Measurements from ENCODE around the gene MAPK8.

Gene MAPK8

DNA sequence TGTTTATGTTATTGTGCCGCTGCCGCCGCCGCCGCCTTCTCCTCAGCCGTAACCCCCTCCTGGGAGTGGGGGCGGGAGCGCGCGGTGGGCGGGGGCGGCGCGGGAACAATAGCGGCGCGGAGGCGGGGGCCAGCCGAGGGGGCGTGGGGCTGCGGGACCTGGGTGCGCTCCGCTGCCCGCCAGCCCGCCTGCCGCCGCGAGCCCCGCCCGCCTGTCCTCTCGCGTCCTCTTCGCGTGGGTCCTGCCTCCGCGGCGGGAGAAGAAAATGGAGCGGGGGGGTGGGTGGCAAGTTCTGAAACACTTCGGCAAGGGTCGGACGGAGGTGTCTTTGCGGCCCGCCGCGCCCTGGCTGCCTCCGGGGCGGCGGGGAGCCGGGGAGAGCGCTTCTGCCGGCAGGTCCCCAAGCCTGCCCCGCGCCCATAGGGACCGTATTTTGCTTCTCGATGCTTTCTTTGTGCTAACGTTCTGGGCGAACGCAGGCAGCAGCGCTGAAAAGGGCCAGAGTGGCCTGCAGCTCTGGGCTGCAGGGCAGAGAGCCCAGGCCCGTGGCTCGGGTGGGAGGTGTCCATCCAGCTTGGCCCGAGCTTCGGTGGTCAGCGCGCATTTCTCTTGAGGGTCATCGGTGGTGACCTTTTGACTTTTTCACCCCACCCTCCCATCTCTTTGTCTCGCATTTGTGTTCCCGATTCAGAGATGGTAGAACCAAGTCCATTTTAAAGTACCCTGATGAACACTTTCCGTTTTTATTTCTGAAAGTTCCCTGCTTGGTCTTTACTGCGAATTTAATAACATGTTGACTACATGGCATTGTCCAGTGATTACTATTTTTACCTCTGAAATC, 613 bp downstream of the MAPK8 start:
- peak overlapping the region; percentile 85 for H3K27ac Mint-ChIP-seq
- no peaks in the 10 kb centered on the region for H3K9me3 Mint-ChIP-seq
- H3K4me1 Mint-ChIP-seq (ENCODE audit: low read depth): peaks cover 49% of the 10 kb centered on the region
- H3K4me3 Mint-ChIP-seq: peak overlapping the region; percentile 87
- H3K36me3 Mint-ChIP-seq (ENCODE audit: low read depth): no peaks in the 10 kb centered on the region
- no peaks in the 10 kb centered on the region for H3K27me3 Mint-ChIP-seq

DNA sequence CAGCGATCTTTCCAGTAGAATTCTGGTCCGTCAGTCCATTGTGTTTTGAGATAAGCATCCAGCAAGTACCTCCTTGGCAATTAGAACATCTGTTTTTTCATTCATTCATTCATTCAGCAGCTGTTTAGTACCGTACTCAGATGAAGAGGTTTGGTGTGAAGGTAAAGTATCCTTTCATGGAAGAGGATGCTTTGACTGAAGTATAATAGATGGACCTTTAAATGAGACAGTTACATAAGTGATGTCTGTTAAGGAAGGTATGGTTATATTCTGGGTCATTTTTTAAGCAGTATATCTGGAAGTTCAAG, 1.2 kb downstream of the MAPK8 start:
- Mint-ChIP-seq H3K9me3 (no peaks in the 10 kb centered on the region), H3K4me1 (ENCODE audit: low read depth) (peaks cover 53% of the 10 kb centered on the region), H3K27ac (peak overlapping the region; percentile 85), H3K27me3 (no peaks in the 10 kb centered on the region), H3K36me3 (ENCODE audit: low read depth) (no peaks in the 10 kb centered on the region), H3K4me3 (peak overlapping the region; percentile 87)

- Mint-ChIP-seq H3K4me3 (peak overlapping the region; percentile 40), H3K27ac (peak overlapping the region; percentile 81), H3K9me3 (no peaks in the 10 kb centered on the region), H3K36me3 (ENCODE audit: low read depth) (no peaks in the 10 kb centered on the region), H3K27me3 (no peaks in the 10 kb centered on the region), H3K4me1 (ENCODE audit: low read depth) (peaks cover 67% of the 10 kb centered on the region)
Observed at GRCh38 chr10:48309711-48310226, 3.3 kb downstream of the MAPK8 start.

GRCh38 chr10:48314107-48314506, 7.6 kb downstream of the MAPK8 start:
- Mint-ChIP-seq H3K4me3 (no peak overlapping the region), H3K4me1 (ENCODE audit: low read depth) (peaks cover 54% of the 10 kb centered on the region), H3K27ac (no peak overlapping the region), H3K36me3 (ENCODE audit: low read depth) (no peaks in the 10 kb centered on the region), H3K27me3 (no peaks in the 10 kb centered on the region), H3K9me3 (no peaks in the 10 kb centered on the region)

DNA sequence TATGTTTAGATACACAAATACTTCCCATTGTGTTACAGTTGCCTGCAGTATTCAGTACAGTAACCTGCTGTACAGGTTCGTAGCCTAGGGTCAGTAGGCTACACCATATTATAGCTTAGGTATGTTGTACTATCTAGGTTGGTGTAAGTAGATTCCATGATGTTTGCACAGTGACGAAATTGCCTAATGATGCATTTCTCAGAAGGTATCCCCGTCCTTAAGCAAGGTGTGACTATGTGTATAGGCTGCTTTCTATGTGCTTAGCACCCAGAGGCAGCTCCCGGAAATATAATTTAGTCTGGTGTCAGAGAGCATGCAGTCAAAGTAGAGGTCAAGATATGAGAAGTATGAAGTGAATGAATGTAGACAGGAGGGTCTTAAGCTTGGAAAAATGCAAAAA, 9.8 kb downstream of the MAPK8 start:
- Mint-ChIP-seq H3K27me3 (no peaks in the 10 kb centered on the region), H3K4me3 (no peak overlapping the region), H3K36me3 (ENCODE audit: low read depth) (peaks cover 5% of the 10 kb centered on the region), H3K27ac (no peak overlapping the region), H3K9me3 (no peaks in the 10 kb centered on the region), H3K4me1 (ENCODE audit: low read depth) (peaks cover 33% of the 10 kb centered on the region)

DNA sequence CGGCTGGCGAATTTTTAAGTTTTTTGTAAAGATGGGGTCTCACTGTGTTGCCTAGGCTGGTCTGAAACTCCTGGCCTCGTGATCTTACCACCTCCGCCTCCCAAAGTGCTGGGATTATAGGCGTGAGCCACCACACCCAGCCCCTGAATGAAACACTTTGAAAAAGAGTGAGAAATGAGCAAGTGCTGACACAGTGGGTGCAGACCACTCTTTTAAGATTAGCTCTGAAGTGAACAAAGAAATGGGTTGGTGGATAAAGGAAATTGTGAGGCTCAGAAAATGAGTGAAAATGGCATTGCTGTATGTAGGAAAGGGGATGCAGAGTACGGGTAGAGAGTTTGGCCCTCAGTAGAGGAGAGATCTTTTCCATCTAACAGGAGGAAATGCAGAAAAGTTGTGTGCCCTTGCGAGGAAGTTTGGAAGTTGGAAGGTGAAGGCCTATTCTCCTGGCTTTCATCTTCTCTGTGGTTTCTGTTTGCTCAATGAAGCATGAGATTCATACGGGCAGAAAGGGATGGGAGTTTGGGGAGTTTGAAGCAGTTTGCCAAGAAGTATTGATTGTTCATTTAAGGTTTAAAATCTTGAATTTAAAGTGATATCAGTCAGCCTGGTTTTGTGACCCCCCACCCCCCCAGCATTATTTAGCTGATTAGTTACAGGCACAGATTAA, 11.0 kb downstream of the MAPK8 start:
- Mint-ChIP-seq H3K27ac (no peak overlapping the region), H3K4me3 (no peak overlapping the region), H3K36me3 (ENCODE audit: low read depth) (peaks cover 10% of the 10 kb centered on the region), H3K4me1 (ENCODE audit: low read depth) (peaks cover 21% of the 10 kb centered on the region), H3K9me3 (no peaks in the 10 kb centered on the region), H3K27me3 (no peaks in the 10 kb centered on the region)

- H3K9me3 Mint-ChIP-seq: no peaks in the 10 kb centered on the region
- H3K27ac Mint-ChIP-seq: no peak overlapping the region
Observed at GRCh38 chr10:48322017-48322416, 15.5 kb downstream of the MAPK8 start.

DNA sequence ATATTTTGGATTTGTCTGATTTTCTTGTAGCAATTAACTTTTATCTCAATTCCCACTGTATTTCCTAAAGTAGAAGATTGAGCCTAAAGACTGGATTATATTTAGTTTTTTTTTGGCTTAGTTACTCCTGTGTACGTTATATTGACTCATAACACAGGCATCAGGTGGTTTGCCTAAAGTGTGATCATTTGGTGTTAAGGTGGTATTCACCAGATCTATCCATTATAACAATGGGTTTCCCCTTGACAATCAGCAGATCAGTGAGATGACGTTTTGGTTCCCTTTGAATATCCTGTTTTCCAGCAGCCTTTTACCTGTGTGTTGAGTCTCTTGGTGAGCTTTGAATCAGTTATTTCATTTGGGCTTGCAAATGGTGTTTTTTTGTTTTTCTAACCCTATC, 18.1 kb downstream of the MAPK8 start:
- H3K36me3 Mint-ChIP-seq (ENCODE audit: low read depth): peaks cover 25% of the 10 kb centered on the region
- no peaks in the 10 kb centered on the region for H3K9me3 Mint-ChIP-seq
- no peak overlapping the region for H3K4me3 Mint-ChIP-seq
- H3K27ac Mint-ChIP-seq: peak overlapping the region; percentile 69
- H3K27me3 Mint-ChIP-seq: no peaks in the 10 kb centered on the region
- peaks cover 38% of the 10 kb centered on the region for H3K4me1 Mint-ChIP-seq (ENCODE audit: low read depth)

More at GRCh38 chr10:48322017-48322416, 15.5 kb downstream of the MAPK8 start:
- Mint-ChIP-seq H3K4me1 (ENCODE audit: low read depth) (peaks cover 25% of the 10 kb centered on the region), H3K27me3 (no peaks in the 10 kb centered on the region), H3K36me3 (ENCODE audit: low read depth) (peaks cover 18% of the 10 kb centered on the region), H3K4me3 (no peak overlapping the region)

- H3K9me3 Mint-ChIP-seq: peaks cover 8% of the 10 kb centered on the region
- peaks cover 48% of the 10 kb centered on the region for H3K4me1 Mint-ChIP-seq (ENCODE audit: low read depth)
- no peak overlapping the region for H3K27ac Mint-ChIP-seq
- H3K4me3 Mint-ChIP-seq: no peak overlapping the region
- no peaks in the 10 kb centered on the region for H3K27me3 Mint-ChIP-seq
- peaks cover 39% of the 10 kb centered on the region for H3K36me3 Mint-ChIP-seq (ENCODE audit: low read depth)
Observed at GRCh38 chr10:48330269-48330668, 23.8 kb downstream of the MAPK8 start.

DNA sequence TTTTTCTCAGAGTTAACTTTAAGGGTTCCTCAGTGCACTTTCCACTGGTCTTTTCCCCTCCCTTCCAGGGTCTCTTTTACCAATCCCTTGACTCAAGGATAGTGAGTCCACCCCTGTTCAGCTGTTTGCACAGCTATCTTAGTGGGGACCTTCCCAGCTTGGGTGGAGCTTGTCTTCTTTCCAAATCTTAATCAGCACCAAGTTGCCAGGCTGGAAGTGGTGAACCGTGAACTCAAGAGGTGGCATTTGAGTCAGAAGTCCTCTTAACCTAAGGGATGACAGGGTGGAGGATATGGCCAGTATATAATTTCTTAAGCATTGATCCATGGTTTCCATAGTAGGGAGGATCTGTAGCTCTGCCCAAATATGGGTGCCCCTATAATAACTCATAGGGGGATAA, 25.0 kb downstream of the MAPK8 start:
- Mint-ChIP-seq H3K36me3 (ENCODE audit: low read depth) (peaks cover 43% of the 10 kb centered on the region), H3K4me1 (ENCODE audit: low read depth) (peaks cover 40% of the 10 kb centered on the region), H3K9me3 (peaks cover 8% of the 10 kb centered on the region), H3K27me3 (no peaks in the 10 kb centered on the region), H3K4me3 (no peak overlapping the region), H3K27ac (no peak overlapping the region)

GRCh38 chr10:48332166-48332870, 25.8 kb downstream of the MAPK8 start:
- H3K4me1 Mint-ChIP-seq (ENCODE audit: low read depth): peaks cover 47% of the 10 kb centered on the region
- peaks cover 45% of the 10 kb centered on the region for H3K36me3 Mint-ChIP-seq (ENCODE audit: low read depth)
- H3K27me3 Mint-ChIP-seq: no peaks in the 10 kb centered on the region
- H3K27ac Mint-ChIP-seq: peak overlapping the region; percentile 42
- no peak overlapping the region for H3K4me3 Mint-ChIP-seq
- H3K9me3 Mint-ChIP-seq: peaks cover 9% of the 10 kb centered on the region

DNA sequence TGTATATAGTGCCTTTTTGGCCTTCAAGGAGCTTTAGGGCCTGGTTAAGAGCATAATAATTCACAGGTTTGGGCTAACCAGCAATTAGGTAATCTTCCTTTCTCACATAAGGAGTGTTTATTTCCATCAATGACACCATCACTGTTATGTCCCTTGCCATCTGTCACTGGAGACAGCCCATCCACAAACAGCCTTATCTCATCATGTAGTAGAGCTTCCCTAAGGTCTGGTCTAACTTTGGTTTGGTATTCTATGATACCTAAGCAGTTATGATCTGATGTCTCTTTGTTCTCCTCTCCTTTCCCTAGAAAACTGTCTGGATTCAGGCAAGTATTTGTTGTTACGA, 26.4 kb downstream of the MAPK8 start:
- Mint-ChIP-seq H3K4me3 (no peak overlapping the region), H3K27me3 (no peaks in the 10 kb centered on the region), H3K4me1 (ENCODE audit: low read depth) (peaks cover 51% of the 10 kb centered on the region), H3K27ac (no peak overlapping the region), H3K36me3 (ENCODE audit: low read depth) (peaks cover 50% of the 10 kb centered on the region), H3K9me3 (peaks cover 12% of the 10 kb centered on the region)

DNA sequence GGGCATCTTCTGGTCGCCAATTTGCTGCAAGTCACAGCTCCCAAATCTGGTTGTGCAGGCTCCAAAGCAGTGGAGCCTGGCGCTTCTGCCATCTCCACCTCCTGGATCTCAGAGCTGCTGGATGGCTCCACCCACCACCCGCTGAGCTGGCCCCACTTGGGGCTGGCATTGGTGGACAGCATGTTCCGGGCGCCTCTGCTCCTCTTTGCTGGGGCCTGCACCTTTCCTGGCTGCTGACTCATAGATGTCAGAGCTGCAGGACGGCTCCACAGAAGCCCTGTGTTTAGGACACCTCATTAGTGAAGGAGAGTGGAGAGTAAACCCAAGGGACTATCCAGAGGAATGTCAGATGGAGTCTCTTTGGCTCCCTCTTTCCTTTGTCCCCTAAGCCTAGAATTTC, 27.4 kb downstream of the MAPK8 start:
- H3K4me3 Mint-ChIP-seq: no peak overlapping the region
- H3K4me1 Mint-ChIP-seq (ENCODE audit: low read depth): peaks cover 50% of the 10 kb centered on the region
- H3K27me3 Mint-ChIP-seq: no peaks in the 10 kb centered on the region
- peaks cover 56% of the 10 kb centered on the region for H3K36me3 Mint-ChIP-seq (ENCODE audit: low read depth)
- H3K27ac Mint-ChIP-seq: no peak overlapping the region
- H3K9me3 Mint-ChIP-seq: peaks cover 19% of the 10 kb centered on the region

GRCh38 chr10:48335788-48336187, 29.3 kb downstream of the MAPK8 start:
- H3K4me1 Mint-ChIP-seq (ENCODE audit: low read depth): peaks cover 46% of the 10 kb centered on the region
- H3K27me3 Mint-ChIP-seq: no peaks in the 10 kb centered on the region
- H3K9me3 Mint-ChIP-seq: peaks cover 19% of the 10 kb centered on the region
- H3K36me3 Mint-ChIP-seq (ENCODE audit: low read depth): peaks cover 56% of the 10 kb centered on the region
- H3K4me3 Mint-ChIP-seq: no peak overlapping the region
- H3K27ac Mint-ChIP-seq: no peak overlapping the region

GRCh38 chr10:48336978-48337599, 30.6 kb downstream of the MAPK8 start:
- H3K4me1 Mint-ChIP-seq (ENCODE audit: low read depth): peaks cover 36% of the 10 kb centered on the region
- H3K27ac Mint-ChIP-seq: no peak overlapping the region
- no peak overlapping the region for H3K4me3 Mint-ChIP-seq
- peaks cover 20% of the 10 kb centered on the region for H3K9me3 Mint-ChIP-seq
- H3K36me3 Mint-ChIP-seq (ENCODE audit: low read depth): peaks cover 56% of the 10 kb centered on the region
- H3K27me3 Mint-ChIP-seq: no peaks in the 10 kb centered on the region

Data from stimulated activated naive CD8-positive, alpha-beta T cell treated with anti-CD3 and anti-CD28 coated beads, Interleukin-15, Interleukin-2, amounts not matched to agents 100 ng/mL and 50 ng/mL, for 24 hours (primary cell).